Epithelial cell of prostate (primary cell): ENCODE results near the gene BDKRB1.

ENCODE experiments used
- DNase-seq: peaks from one replicate; pipeline ENCODE4 v3.0.0-alpha.2; 2011; ENCODE audit warnings: low read depth, low spot score
- H3K27ac ChIP-seq: fragments of 450-650 bp; 2 replicates; pipeline ENCODE4 v1.5.1; 2017; ENCODE audit warnings: mild to moderate bottlenecking

Gene BDKRB1

GRCh38 chr14:96275177-96276112, 19.4 kb downstream of the BDKRB1 start:
- no peak overlapping the region for H3K27ac ChIP-seq
- DNase-seq: no peak

GRCh38 chr14:96277890-96278289, 21.9 kb downstream of the BDKRB1 start:
- H3K27ac ChIP-seq: no peak overlapping the region
- DNase-seq: no peak

GRCh38 chr14:96279564-96279963, 23.6 kb downstream of the BDKRB1 start:
- no peak overlapping the region for H3K27ac ChIP-seq
- no peak for DNase-seq

- no peak overlapping the region for H3K27ac ChIP-seq
- no peak for DNase-seq
Observed at GRCh38 chr14:96280104-96280503, 24.1 kb downstream of the BDKRB1 start.

GRCh38 chr14:96281486-96281885, 25.5 kb downstream of the BDKRB1 start:
- no peak for DNase-seq
- H3K27ac ChIP-seq: no peak overlapping the region

- no peak overlapping the region for H3K27ac ChIP-seq
- no peak for DNase-seq
Observed at GRCh38 chr14:96284008-96284407, 28.0 kb downstream of the BDKRB1 start.

- H3K27ac ChIP-seq: no peak overlapping the region
- no peak for DNase-seq
Observed at GRCh38 chr14:96284430-96284829, 28.4 kb downstream of the BDKRB1 start.

- DNase-seq: no peak
Observed at GRCh38 chr14:96285667-96286066, 29.7 kb downstream of the BDKRB1 start.

GRCh38 chr14:96286251-96286650, 30.2 kb downstream of the BDKRB1 start:
- no peak overlapping the region for H3K27ac ChIP-seq
- DNase-seq: no peak

More at GRCh38 chr14:96285667-96286066, 29.7 kb downstream of the BDKRB1 start:
- H3K27ac ChIP-seq: no peak overlapping the region

GRCh38 chr14:96287856-96288255, 31.8 kb downstream of the BDKRB1 start:
- no peak for DNase-seq
- H3K27ac ChIP-seq: no peak overlapping the region

- DNase-seq: no peak
Observed at GRCh38 chr14:96294246-96294645, 38.2 kb downstream of the BDKRB1 start.

GRCh38 chr14:96297000-96297399, 41.0 kb downstream of the BDKRB1 start:
- no peak for DNase-seq
- H3K27ac ChIP-seq: no peak overlapping the region

More at GRCh38 chr14:96294246-96294645, 38.2 kb downstream of the BDKRB1 start:
- H3K27ac ChIP-seq: no peak overlapping the region

GRCh38 chr14:96297997-96298515, 42.0 kb downstream of the BDKRB1 start:
- DNase-seq: no peak
- no peak overlapping the region for H3K27ac ChIP-seq

- no peak for DNase-seq
- H3K27ac ChIP-seq: no peak overlapping the region
Observed at GRCh38 chr14:96299441-96299840, 43.4 kb downstream of the BDKRB1 start.

- DNase-seq: no peak
- no peak overlapping the region for H3K27ac ChIP-seq
Observed at GRCh38 chr14:96303981-96304380, 48.0 kb downstream of the BDKRB1 start.

GRCh38 chr14:96304956-96305355, 48.9 kb downstream of the BDKRB1 start:
- DNase-seq: no peak

GRCh38 chr14:96307434-96307833, 51.4 kb downstream of the BDKRB1 start:
- DNase-seq: no peak

More at GRCh38 chr14:96304956-96305355, 48.9 kb downstream of the BDKRB1 start:
- H3K27ac ChIP-seq: peak overlapping the region; percentile 11

GRCh38 chr14:96309133-96309895, 53.3 kb downstream of the BDKRB1 start:
- H3K27ac ChIP-seq: no peak overlapping the region
- no peak for DNase-seq

More at GRCh38 chr14:96307434-96307833, 51.4 kb downstream of the BDKRB1 start:
- no peak overlapping the region for H3K27ac ChIP-seq

GRCh38 chr14:96309896-96310330, 53.9 kb downstream of the BDKRB1 start:
- H3K27ac ChIP-seq: no peak overlapping the region
- DNase-seq: no peak

GRCh38 chr14:96310906-96311305, 54.9 kb downstream of the BDKRB1 start:
- no peak overlapping the region for H3K27ac ChIP-seq
- no peak for DNase-seq
